HK-2 (cell line): ENCODE measurements around the gene CACNA2D2.

Experiments used
- DNase-seq: peaks from one replicate; pipeline ENCODE4 v3.0.0-alpha.2; 2018; ENCODE audit not compliant: unreplicated experiment

The CACNA2D2 gene

GRCh38 chr3:50371133-50371685, 132.2 kb downstream of the CACNA2D2 start:
- DNase-seq = no peak

GRCh38 chr3:50370594-50370993, 132.8 kb downstream of the CACNA2D2 start:
- no peak for DNase-seq

GRCh38 chr3:50369012-50369670, 134.3 kb downstream of the CACNA2D2 start:
- DNase-seq = no peak

GRCh38 chr3:50365842-50366220, 137.6 kb downstream of the CACNA2D2 start:
- DNase-seq = no peak

DNA sequence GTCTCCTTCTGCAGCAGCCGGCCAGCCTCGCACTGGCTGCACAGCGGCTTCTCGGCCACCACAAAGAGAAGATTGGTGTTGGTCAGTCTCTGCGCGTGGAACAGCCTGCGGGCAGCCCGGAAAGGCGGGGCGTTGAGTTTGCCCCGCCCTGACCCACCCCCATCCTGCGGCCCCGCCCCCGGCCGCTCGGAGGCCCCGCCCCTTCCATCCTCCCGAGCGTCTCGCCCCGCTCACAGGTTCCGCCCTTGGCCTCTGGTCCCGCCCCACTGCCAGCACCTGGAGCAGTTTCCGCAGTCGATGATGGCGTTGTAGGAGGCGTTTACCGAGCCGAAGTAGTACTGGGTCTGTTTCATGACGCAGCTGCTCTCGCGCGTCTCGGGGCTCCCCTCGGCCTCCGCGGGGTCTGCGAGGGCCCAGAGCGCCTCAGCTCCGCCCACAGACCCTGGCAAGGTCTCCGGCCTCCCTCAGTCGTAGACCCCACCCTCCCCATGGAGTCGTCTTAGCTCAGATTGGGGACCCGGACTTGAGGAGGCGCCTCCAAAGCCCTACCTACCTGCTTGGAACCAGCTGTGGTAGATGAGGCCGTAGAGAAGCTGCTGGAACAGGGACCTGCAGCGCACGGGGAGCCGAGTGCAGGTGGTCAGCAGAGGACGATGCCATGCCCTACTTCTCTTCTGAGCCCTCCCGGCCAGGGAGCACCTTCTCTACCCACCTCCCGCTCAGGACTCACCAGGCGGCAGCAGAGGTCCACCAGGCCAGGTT, 138.2 kb downstream of the CACNA2D2 start:
- DNase-seq = peak; percentile 63

- no peak for DNase-seq
Observed at GRCh38 chr3:50364573-50365079, 138.8 kb downstream of the CACNA2D2 start.

DNA sequence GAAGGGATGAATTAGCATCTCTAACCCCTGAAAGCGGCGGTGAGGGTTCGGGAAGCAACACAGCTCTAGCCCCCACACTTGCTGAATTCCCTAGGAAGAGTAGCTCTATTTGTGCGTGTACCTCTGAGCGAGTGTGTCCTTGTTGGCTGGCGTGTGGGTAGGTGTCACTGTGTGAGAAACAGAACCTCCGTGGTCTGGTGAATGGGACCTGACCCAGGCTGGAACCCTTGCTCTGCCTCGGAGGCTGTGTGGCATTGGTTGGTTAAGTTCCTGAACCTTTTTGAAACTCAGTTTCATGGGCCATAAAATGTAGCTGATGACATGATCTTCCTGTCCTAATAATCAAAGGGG, 143.7 kb downstream of the CACNA2D2 start:
- DNase-seq = no peak

- peak; percentile 92 for DNase-seq
Observed at GRCh38 chr3:50358911-50359759, 144.3 kb downstream of the CACNA2D2 start, which contains the start of gene TMEM115. TSS of gene TMEM115 (minus strand) at chr3:50359521. CDS start at chr3:50359063, 458 bp downstream.

DNA sequence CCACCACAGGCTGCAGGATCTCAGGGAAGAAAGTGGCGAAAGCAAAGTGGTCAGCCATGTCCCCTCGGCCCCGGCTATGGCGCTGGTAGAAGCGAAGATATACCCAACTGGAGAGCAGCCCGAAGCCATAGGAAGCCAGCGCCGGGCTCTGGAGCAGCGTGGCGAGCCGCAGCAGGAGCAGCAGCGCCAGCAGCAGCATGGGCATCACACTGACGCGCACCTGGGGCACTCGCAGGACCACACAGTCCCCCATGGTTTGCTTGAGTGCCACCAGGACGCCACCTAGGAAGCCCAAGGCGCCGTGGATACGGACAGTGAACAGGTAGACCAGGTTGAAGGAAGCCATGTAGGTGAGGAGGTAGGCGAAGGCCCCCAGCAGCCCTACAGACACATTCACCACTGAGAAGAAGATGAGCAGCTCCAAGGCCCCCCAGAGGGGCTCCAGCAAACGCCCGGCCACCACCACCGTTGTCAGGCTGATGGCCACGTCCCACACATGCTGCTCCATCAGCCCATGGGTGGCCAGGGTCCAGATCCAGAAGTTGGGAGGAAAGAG, 145.0 kb downstream of the CACNA2D2 start:
- DNase-seq = no peak

GRCh38 chr3:50357481-50357880, 146.0 kb downstream of the CACNA2D2 start:
- DNase-seq = no peak

- no peak for DNase-seq
Observed at GRCh38 chr3:50356553-50356952, 146.9 kb downstream of the CACNA2D2 start.

DNA sequence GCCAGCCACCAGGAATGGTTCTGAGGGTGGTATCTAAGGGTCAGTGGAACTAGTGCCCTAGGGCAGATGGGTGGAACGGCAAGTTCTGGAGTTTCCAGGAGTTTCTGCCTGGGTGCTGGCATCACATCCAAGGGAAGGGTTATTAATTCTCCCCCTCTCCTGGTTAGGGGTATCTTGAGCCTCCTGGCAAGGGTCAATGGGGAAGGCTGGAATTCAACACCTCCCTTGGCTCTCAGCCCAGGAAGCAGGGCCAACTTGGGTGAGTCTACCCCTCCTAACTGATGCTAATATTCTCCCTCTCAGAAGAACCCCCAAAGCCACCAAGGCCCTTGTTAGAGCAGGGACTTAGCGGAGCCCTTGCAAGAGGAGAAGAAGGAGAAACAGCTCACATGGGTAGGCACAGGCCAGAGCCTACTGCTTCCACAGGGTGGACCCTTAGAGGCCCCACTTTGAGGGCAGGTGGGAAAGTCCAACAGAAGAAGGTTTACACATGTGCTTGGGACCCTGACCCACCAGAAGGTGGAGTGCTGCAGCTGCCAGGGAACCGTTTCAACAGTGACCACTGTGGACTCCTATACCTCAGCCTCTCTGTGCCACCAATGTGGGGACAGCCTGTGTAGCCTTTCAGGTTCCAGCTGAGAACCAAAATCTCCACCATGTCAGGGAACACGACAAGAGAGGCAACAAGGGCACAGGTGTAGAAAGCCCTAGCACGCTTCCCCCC, 147.4 kb downstream of the CACNA2D2 start:
- no peak for DNase-seq

DNA sequence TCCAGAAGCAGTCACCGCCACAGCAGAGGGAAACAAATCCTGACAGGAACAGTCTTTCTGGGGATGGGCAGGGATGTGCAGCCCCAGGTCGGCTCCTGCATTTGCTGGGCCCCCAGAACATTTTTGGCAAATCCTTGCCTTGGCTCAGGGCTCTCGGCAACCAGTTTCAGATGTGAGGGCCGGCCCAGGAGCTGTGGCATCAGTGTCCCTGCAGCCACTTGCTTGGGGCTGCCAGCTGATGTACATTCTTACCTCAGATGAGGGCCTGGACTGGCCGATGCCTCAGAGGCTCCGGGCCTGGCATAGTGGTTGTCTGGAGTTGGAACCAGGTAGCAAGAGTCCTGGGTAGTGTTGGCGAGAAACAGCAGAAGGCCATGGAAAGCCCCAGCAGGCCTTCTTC, 148.6 kb downstream of the CACNA2D2 start:
- no peak for DNase-seq

DNA sequence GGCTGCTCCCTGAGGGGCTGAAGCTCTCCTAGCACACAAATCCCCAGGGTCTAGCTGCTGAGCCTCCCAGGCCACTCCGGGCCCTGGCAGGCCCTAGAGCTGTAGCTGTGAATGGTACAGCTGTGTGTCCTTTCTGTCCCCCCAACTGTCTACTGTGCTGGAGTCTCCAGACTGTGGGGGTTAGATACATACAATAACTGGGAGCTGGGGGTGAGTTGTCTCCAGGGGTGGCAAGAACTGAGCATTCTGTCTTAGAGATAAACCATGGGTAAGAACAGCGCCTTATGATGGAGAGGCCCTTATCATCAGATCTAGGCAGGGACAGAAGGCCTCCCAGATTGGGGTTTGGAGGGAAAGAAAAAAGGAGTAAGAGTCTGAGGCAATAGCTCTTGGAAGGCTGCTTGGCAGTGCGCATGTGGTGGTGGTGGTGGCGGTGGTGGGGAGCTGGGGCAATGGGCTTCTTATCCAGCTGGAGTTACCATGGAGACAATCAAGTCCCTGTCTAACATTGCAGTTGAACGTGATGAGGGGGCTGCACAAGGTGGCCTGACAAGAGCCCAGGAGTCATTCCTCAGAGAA, 149.2 kb downstream of the CACNA2D2 start:
- DNase-seq = no peak

DNA sequence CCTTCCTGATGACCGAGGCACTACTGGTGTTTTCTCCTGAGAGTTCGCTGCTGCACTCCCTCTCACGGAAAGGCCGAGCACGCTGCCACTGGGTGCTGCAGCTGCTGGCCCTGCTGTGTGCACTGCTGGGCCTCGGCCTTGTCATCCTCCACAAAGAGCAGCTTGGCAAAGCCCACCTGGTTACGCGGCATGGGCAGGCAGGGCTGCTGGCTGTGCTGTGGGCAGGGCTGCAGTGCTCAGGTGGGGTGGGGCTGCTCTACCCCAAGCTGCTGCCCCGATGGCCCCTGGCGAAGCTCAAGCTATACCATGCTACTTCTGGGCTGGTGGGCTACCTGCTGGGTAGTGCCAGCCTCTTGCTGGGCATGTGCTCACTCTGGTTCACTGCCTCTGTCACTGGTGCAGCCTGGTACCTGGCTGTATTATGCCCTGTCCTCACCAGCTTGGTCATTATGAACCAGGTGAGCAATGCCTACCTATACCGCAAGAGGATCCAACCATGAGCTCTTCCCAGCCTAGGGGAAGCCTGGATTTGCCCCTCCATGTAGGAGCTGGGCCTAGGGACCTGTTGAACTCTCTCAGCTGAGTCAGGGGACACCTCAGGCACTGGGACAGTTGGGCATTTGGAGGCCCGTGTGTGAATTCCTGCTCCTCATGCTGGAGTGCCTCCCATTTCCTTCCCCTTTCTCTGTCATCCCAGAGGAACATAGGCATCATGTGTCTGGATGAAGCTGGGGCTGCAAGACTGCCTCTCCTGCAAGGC, 150.0 kb downstream of the CACNA2D2 start:
- DNase-seq = no peak

- DNase-seq = no peak
Observed at GRCh38 chr3:50352781-50353180, 150.7 kb downstream of the CACNA2D2 start.

GRCh38 chr3:50351323-50351697, 152.1 kb downstream of the CACNA2D2 start:
- DNase-seq = no peak

DNA sequence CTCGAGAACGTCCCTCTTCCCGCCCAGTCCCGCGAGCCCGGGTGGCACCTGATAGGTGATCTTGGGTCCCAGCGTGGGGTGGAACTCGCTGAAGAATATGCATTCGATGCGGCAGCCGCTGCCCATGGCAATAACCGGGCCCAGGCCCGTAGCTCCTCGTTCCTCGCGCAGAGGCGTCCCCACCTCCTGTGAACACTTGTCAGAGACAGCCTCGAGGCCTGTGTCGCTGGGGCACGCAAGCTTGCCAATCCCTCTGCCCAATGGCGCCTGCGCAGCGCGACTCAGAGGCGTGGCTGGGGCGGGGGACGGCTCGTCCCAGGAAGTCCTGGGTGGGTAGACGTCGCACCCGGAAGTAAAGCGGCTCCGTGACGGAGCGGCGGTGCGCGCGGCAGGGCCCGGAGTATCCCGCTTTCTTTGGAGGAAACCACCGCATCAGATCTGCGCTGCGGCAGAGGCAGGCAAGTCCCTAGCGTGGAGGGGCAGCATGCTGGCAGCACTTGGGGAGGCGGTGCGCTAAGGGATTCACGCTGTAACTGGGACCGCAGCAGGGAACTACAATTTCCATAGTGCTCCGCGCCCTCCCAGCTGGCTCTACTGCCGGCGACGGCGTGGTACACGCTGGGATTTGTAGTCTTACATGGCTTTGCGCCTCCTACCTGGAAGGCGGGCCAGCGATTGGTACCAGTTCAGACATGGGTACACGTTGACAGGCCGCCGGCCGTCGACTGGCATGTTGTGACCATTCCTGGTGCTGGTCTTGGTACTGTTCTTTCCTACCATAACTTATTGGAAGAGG, 152.7 kb downstream of the CACNA2D2 start, which contains the start of the genes CYB561D2 and NPRL2:
Gene CYB561D2, plus strand, starts transcription at position 336 of the 796 bp plus-strand sequence. CDS start 572 bp downstream, outside the sequence.
Gene NPRL2, minus strand, starts transcription at position 249 of the 796 bp plus-strand sequence. Its CDS starts 123 bp downstream, at position 126.
- peak; percentile 92 for DNase-seq

DNA sequence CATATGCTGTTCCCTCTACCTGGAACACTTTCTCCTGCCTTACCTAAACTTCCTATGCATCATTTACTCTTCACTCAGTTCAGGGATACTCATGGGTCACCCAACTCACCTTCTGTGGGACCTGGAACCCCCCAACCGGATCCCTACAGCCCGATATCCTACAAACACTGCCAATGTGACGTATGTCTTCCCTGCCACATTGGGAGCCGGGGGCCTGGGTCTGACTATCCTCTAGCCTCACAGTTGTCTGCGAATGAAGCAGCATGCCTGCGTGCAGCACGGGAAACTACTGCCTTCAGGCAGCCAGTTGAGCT, 153.3 kb downstream of the CACNA2D2 start:
- DNase-seq = no peak
